Osteoblast (primary cell): ENCODE data around the gene LIX1. TPM values are rescaled to one million over a fixed set of nuclear protein-coding genes. Genes with fewer than 3 reads are reported as not detected.

ENCODE experiments used
- DNase-seq: peaks from one replicate; pipeline ENCODE4 v3.0.0; 2011; ENCODE audit warnings: low spot score, mixed read lengths; ENCODE audit not compliant: insufficient read length; ENCODE audit errors: missing footprints
- H2AFZ ChIP-seq: 2 replicates; pipeline ENCODE4 v1.6.0; 2011; ENCODE audit warnings: mild to moderate bottlenecking, low read length
- H3K27ac ChIP-seq: 2 replicates; pipeline ENCODE4 v1.5.1; 2011; ENCODE audit warnings: mild to moderate bottlenecking, low read depth, low read length, moderate library complexity
- H3K27me3 ChIP-seq: 2 replicates; pipeline ENCODE4 v1.6.0; 2012; ENCODE audit warnings: mild to moderate bottlenecking, control low read depth, inconsistent platforms, low read length, moderate library complexity; ENCODE audit not compliant: insufficient read depth
- H3K36me3 ChIP-seq: 2 replicates; pipeline ENCODE4 v1.5.1; 2011; ENCODE audit warnings: mild to moderate bottlenecking, low read length, control low read depth, moderate library complexity; ENCODE audit not compliant: insufficient read depth
- H3K4me1 ChIP-seq: 2 replicates; pipeline ENCODE4 v1.5.1; 2011; ENCODE audit warnings: mild to moderate bottlenecking, low read length, control low read depth, moderate library complexity; ENCODE audit not compliant: insufficient read depth
- H3K4me2 ChIP-seq: 2 replicates; pipeline ENCODE4 v1.6.0; 2011; ENCODE audit warnings: mild to moderate bottlenecking, low read length; ENCODE audit not compliant: insufficient read depth
- H3K4me3 ChIP-seq: fragments of 200-600 bp; sonication (generic); 3 replicates; pipeline ENCODE4 v1.5.1; 2012; ENCODE audit warnings: mild to moderate bottlenecking, low read length, inconsistent platforms; ENCODE audit not compliant: insufficient read depth
- H3K79me2 ChIP-seq: 2 replicates; pipeline ENCODE4 v1.6.0; 2012; ENCODE audit warnings: mild to moderate bottlenecking, low read length, control low read depth, inconsistent platforms; ENCODE audit not compliant: insufficient read depth
- H3K9me3 ChIP-seq: 2 replicates; pipeline ENCODE4 v1.5.1; 2011; ENCODE audit warnings: low read depth, low read length, control low read depth
- H4K20me1 ChIP-seq: 2 replicates; pipeline ENCODE4 v1.6.0; 2012; ENCODE audit warnings: mild to moderate bottlenecking, low read length, control low read depth; ENCODE audit not compliant: insufficient read depth
- CTCF ChIP-seq: IDR thresholded peaks from 2 replicates; pipeline ENCODE4 v1.5.1; 2011; ENCODE audit warnings: mild to moderate bottlenecking, low read depth, low read length, moderate library complexity; ENCODE audit errors: extremely low read depth
- total RNA-seq: library from RNA; depleted of rRNA; stranded (reverse); fragments of >200 nt; gene quantifications from 2 replicates; pipeline ENCODE4 v1.2.3, GENCODE V29; 2012

The LIX1 gene
- total RNA-seq, 1 donor: not detected

GRCh38 chr5:97097326-97098230 is 44.8 kb downstream of the LIX1 start:
- no peak overlapping the region for H3K4me3 ChIP-seq
- H3K27me3 ChIP-seq: peaks cover 1% of the 10 kb centered on the region
- H2AFZ ChIP-seq: no peak overlapping the region
- H3K9me3 ChIP-seq: no peaks in the 10 kb centered on the region
- TF ChIP-seq CTCF: no peak
- no peak overlapping the region for H3K27ac ChIP-seq
- H3K4me2 ChIP-seq: no peak overlapping the region
- H3K36me3 ChIP-seq: no peaks in the 10 kb centered on the region
- H4K20me1 ChIP-seq: no peaks in the 10 kb centered on the region
- H3K79me2 ChIP-seq: no peaks in the 10 kb centered on the region
- no peaks in the 10 kb centered on the region for H3K4me1 ChIP-seq
- no peak for DNase-seq

DNA sequence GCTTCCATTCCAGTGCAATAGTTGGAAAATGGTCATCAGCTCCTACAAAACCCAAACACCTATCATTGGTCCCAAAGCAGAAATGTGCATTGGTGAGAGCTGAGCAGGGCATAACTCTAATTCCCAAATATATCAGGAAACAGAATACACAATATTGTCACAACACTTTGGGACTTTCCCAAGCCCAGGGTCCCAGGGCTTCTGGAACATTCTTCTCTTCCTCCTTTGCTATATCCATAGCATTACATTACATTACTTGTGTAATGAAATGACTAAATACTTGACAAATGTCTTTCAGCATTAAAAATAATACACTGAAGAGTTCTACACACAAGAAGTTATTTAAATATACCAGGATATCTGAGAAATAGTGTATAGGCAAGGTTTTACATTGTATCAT is 45.6 kb downstream of the LIX1 start:
- Histone ChIP-seq H3K27me3 (peaks cover 9% of the 10 kb centered on the region), H2AFZ (no peak overlapping the region), H3K9me3 (no peaks in the 10 kb centered on the region), H3K79me2 (no peaks in the 10 kb centered on the region), H3K27ac (no peak overlapping the region), H3K4me1 (no peaks in the 10 kb centered on the region), H3K4me3 (no peak overlapping the region), H3K36me3 (no peaks in the 10 kb centered on the region), H4K20me1 (no peaks in the 10 kb centered on the region), H3K4me2 (no peak overlapping the region)
- no peak for TF ChIP-seq CTCF
- DNase-seq: no peak

GRCh38 chr5:97096191-97096590 is 46.2 kb downstream of the LIX1 start:
- Histone ChIP-seq H3K27ac (no peak overlapping the region), H3K36me3 (no peaks in the 10 kb centered on the region), H4K20me1 (no peaks in the 10 kb centered on the region), H3K79me2 (no peaks in the 10 kb centered on the region), H3K9me3 (no peaks in the 10 kb centered on the region), H2AFZ (no peak overlapping the region), H3K4me1 (no peaks in the 10 kb centered on the region), H3K4me2 (peak overlapping the region; percentile 70), H3K27me3 (peaks cover 11% of the 10 kb centered on the region), H3K4me3 (peak overlapping the region; percentile 35)
- no peak for TF ChIP-seq CTCF
- DNase-seq: no peak

DNA sequence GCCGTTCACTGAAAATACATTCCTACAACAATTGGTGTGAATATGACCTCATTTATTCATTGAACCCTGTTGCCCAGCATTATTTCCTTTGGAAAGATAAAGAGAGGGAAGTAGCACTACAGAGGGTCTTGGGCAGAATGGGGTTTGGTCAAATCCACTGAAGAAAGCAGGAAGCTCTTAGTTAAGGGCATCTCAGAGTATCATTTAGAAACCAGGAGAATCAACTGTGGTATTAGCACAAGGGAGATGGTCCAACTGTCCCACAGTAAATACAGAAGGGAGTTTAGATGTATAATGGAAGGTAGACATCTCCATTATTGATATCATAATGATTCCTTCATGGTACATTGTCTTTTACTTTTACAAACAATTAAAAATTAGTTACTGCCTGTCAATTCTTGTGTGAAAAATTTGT is 47.1 kb downstream of the LIX1 start:
- Histone ChIP-seq H3K4me2 (no peak overlapping the region), H3K36me3 (no peaks in the 10 kb centered on the region), H3K27ac (no peak overlapping the region), H3K79me2 (no peaks in the 10 kb centered on the region), H3K4me3 (no peak overlapping the region), H4K20me1 (no peaks in the 10 kb centered on the region), H2AFZ (no peak overlapping the region), H3K9me3 (no peaks in the 10 kb centered on the region), H3K27me3 (peaks cover 15% of the 10 kb centered on the region), H3K4me1 (no peaks in the 10 kb centered on the region)
- TF ChIP-seq CTCF: no peak
- no peak for DNase-seq
